Activated naive CD8-positive, alpha-beta T cell treated with anti-CD3 and anti-CD28 coated beads, Interleukin-2, amount 50 U/mL, for 16 hours (primary cell): ENCODE measurements around the gene RBM44.

ENCODE experiments used
- DNase-seq: peaks from one replicate; pipeline ENCODE4 v3.0.0-alpha.2; 2020; ENCODE audit warnings: low read depth, low spot score

Gene RBM44

DNA sequence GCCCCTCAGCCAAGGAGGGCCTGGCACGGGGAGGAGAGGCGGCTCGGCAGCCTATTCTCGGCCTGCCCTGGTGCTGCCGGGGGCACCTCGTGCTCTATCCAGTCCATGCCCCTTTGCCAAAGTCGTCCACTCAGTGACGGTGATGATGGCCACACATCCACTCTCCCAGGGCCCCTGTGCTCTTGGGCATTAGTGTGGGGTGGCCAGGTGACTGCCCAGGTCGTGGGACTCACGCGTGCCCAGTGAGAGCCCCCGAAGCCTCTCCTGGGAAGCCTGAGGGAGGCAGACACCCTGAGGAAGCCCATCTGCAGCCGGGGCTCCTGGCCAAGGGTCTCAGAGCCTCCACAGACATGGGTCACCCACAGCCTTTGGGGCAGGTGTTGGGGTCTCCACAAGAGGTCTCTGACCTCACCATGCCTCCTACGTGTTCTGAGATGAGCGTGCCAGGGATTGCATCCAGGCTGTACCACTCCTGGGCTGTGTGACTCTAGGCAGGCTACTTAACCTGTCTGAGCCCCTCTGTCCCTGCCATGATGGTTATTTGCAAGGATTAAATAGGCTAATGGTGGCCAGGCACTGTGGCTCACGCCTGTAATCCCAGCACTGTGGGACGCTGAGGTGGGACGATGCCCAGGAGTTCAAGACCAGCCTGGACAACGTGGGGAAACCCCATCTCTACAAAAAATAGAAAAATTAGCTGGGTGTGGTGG lies 73.8 kb downstream of the RBM44 start:
- DNase-seq: no peak

DNA sequence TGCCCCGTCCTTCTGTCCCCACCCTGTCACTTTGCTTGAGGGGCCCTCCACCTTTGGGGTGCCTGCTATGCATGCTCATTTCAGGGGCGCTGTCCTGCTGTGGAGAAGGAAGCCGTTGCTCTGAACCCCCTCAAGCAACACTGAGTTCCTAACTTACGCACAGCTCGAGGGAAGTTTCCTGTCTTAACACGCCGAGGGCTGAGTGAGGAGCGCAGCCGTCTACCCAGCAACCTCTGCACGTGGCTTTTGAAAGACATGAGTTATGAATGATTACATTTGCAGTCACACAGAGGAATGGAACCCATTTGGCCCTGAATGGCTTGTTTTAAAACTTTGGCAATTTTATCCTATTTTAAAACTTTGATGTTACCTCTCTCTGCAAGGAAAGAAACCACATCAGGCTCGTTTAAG lies 74.8 kb downstream of the RBM44 start:
- no peak for DNase-seq

DNA sequence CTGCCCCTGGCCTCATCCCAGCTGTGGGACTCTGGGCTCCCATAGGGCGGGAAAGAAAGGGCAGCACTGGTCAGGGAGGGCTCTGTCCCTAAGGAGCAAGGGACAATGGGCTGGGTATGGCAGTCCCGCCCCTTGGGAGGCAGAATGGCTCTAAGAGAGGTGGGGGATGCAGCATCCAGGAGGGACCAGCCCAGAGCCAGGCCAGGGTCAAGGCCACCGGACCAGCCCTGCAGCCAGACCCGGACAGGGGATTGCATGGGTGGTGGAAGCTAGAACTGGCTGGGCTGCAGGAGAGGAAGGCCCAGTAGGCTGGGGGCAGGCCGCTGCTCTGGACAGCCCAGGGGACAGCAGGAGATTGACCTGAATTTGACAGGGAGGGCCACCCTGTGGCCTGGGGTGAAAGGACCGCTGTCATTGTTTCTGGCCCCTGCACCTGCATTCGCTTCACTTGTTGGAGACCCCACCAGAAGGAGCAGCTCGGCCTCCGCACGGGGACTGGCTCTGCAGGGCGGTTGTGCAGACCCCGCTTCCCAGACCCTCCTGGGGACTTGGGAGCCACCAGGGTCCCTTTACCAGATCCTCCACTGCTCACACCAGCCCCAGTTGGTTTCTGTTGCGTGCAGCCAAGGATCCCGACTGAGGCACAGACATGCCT lies 75.4 kb downstream of the RBM44 start:
- DNase-seq: no peak

- no peak for DNase-seq
These were observed 76.1 kb downstream of the RBM44 start for GRCh38 chr2:237874585-237875161.

DNA sequence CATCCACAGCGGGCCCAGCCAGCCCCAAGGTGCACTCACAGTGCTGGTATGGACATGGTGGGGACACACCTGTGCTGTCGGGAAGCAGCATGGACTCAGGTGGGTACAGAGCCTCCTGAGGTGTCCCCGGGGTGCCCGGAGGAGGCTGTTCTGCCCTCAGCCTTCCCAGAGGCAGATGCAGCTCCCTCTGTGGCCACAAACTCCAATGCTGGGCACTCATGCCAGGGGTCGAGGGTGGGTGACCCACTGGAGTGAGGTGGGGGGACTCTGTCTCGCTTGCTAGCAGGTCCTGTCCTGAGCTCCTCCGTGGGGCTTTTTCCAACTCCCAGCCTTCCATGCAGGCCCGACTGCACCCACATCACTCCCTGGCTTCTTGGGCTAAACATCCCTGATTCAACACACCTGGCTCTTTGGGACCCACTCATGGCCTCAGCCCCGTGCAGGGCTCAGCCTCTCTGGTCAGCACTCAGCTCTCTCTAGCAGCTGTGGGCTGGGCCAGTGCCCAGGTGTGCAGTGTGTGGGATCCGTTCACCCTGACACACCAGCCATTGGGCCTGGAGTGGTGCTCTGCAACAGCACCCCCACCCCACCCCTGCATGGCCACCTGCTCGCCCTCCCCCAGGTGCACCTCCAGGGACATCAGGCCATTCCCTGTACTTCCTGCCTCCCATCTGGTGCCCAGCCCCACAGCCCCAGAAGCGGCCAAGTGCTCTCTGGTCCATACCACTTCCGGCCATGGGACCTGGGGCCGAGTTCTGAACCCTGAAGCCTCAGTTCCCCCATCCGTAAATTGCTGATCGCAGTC lies 76.9 kb downstream of the RBM44 start:
- no peak for DNase-seq

- DNase-seq: no peak
These were observed 77.5 kb downstream of the RBM44 start for GRCh38 chr2:237876061-237876526.

DNA sequence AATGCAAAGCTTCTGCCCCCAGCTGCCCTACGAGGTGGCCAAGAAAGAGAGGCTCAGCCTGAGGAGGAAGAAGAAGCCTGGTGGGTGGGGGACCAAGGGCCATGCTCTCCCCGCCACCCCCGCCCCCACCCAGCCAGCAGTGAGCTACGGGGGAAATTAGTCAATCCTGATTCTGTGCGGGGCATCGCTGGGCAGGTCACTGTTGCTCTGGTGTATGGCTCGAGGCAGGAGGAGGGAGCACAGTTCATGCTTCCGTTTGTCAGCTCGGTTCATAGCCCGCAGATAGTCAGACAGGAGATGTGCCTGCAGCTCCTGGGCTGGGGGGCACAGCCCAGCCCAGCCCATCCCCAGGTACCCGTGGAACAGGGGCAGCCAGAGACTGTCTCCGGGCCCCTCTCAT lies 78.0 kb downstream of the RBM44 start:
- no peak for DNase-seq

GRCh38 chr2:237876951-237877491 lies 78.4 kb downstream of the RBM44 start:
- no peak for DNase-seq

- no peak for DNase-seq
These were observed 79.2 kb downstream of the RBM44 start for GRCh38 chr2:237877576-237878307.

DNA sequence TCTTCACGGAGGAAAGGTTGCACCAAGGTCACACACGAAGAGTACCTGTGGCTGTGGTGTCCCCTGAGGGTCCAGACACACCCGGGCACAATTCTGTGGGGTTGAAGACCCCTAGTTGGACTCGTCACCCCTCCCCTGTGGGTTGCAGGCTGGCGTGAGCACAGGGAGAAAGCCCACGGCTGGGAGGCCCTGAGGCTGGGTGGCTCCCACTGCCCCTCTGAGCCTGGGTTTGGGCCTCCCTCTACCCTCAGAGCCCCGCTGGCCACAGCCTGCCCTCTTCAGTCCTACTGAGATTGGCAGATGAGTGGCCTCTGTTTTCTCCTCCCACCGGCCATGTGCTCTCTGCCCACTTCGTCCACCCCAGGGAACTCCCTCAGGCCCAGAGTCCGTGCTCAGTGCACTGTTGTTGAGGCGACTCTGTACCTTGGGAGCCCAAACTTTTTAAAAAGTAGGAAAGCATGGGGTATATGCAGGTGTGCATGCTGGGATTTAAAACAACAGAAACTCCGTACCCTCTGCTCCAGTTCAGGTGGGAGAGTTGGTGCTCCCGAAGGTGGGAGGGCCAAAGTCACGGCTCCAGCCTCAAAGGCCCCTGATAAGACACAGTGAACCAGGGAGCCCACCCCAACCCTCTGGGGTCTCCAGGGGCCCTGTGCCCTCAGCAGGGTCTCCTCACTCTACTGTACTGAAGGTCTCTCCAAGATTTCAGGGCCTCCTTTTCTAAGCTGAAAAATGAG lies 79.9 kb downstream of the RBM44 start:
- DNase-seq: no peak

- no peak for DNase-seq
These were observed 80.5 kb downstream of the RBM44 start for GRCh38 chr2:237879058-237879430.

- DNase-seq: no peak
These were observed 81.5 kb downstream of the RBM44 start for GRCh38 chr2:237879991-237880560.

GRCh38 chr2:237882510-237883481 lies 84.2 kb downstream of the RBM44 start:
- no peak for DNase-seq

GRCh38 chr2:237883951-237884446 lies 85.4 kb downstream of the RBM44 start:
- DNase-seq: no peak

- DNase-seq: no peak
These were observed 86.1 kb downstream of the RBM44 start for GRCh38 chr2:237884681-237885080.

DNA sequence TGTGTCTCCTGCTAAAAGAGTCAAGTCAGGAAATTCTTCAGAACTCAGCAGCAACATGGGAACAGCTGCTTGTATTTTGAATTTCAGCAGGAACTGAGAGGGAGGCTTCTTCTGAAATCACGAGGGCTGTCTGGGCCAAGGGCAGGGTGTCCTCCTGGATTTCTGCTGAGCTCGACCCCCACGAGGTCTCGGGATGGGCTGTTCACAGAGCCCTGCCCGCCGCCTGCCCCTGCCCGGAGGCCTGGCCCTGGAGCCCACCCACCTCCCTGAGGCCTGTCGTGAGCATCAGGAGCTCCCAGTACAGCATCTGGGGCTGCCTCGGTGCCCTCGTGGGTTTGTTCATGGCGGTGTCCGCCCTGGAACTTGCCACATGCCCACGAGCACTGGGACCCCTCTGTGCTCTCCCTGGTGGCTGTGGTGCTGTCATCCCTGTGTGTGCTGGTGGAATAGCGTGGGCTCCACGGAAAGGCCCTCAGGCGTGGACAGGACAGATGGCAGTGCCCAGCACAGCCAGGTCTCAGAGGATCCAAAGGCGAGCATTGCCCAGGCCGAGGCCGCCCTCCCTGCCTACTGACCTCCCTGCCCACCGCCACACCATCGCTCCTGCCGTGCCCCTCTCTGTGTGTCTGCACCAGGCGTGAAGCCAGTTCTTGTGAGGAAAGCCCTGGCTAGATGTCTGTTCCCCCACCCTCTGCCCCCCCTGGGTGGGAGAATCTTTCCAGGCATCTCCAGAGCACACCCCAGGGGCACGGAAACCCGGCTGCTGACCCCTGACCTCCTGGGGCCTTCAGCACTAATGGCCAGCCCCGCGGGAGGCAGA lies 86.7 kb downstream of the RBM44 start:
- no peak for DNase-seq

- no peak for DNase-seq
These were observed 87.5 kb downstream of the RBM44 start for GRCh38 chr2:237885931-237886684.
